GM23338 (cell line): Measurements from ENCODE around the gene HHATL. TPM values are rescaled to one million over a fixed set of nuclear protein-coding genes. Genes with fewer than 3 reads are reported as not detected.

Experiments used
- ATAC-seq: fragments of 200-7000 bp; cut with Tn5 transposase; 3 replicates; pipeline ENCODE4 v1.9.1; 2020
- DNase-seq: peaks from one replicate; pipeline ENCODE4 v3.0.0-alpha.2; 2015; ENCODE audit warnings: low spot score
- H2AFZ ChIP-seq: fragments of 200-600 bp; sonication (generic); 2 replicates; pipeline ENCODE4 v1.8.0; 2016; ENCODE audit warnings: antibody characterized with exemption, mild to moderate bottlenecking, moderate library complexity
- H3F3A ChIP-seq: fragments of 200-600 bp; sonication (generic); replicated peaks from 2 replicates; pipeline ENCODE4 v1.8.0; 2017; ENCODE audit warnings: antibody characterized with exemption, mixed run types, low read depth
- H3K27ac ChIP-seq: fragments of 200-600 bp; sonication (generic); 2 replicates; pipeline ENCODE4 v1.6.1; 2016; ENCODE audit warnings: low read depth
- H3K27me3 ChIP-seq: fragments of 200-600 bp; sonication (generic); 2 replicates; pipeline ENCODE4 v1.8.0; 2016; ENCODE audit warnings: mild to moderate bottlenecking, mixed run types, moderate library complexity; ENCODE audit not compliant: insufficient read depth
- H3K36me3 ChIP-seq: fragments of 200-600 bp; sonication (generic); 2 replicates; pipeline ENCODE4 v1.8.0; 2016; ENCODE audit warnings: mild to moderate bottlenecking; ENCODE audit not compliant: insufficient read depth
- H3K4me1 ChIP-seq: fragments of 200-600 bp; sonication (generic); 2 replicates; pipeline ENCODE4 v1.8.0; 2016; ENCODE audit warnings: mild to moderate bottlenecking, moderate library complexity; ENCODE audit not compliant: insufficient read depth
- H3K4me2 ChIP-seq: fragments of 200-600 bp; sonication (generic); 2 replicates; pipeline ENCODE4 v1.7.1; 2017; ENCODE audit warnings: mixed run types
- H3K4me3 ChIP-seq: fragments of 200-600 bp; sonication (generic); 2 replicates; pipeline ENCODE4 v1.6.1; 2016; ENCODE audit warnings: mixed run types
- H3K79me2 ChIP-seq: fragments of 200-600 bp; sonication (generic); replicated peaks from 2 replicates; pipeline ENCODE4 v1.8.0; 2017; ENCODE audit warnings: mild to moderate bottlenecking; ENCODE audit not compliant: insufficient read depth
- H3K9me2 ChIP-seq: fragments of 200-600 bp; sonication (generic); 2 replicates; pipeline ENCODE4 v1.8.0; 2017; ENCODE audit not compliant: insufficient read depth
- H4K20me1 ChIP-seq: fragments of 200-600 bp; sonication (generic); replicated peaks from 2 replicates; pipeline ENCODE4 v1.8.0; 2017; ENCODE audit warnings: mild to moderate bottlenecking; ENCODE audit not compliant: insufficient read depth
- H3K27ac Mint-ChIP-seq: 2 replicates; pipeline ENCODE4 v1.8.0; 2020; ENCODE audit warnings: inconsistent platforms, mild to moderate bottlenecking, moderate library complexity, mixed read lengths
- H3K27me3 Mint-ChIP-seq: 3 replicates; pipeline ENCODE4 v1.8.0; 2022; ENCODE audit warnings: low read depth, mild to moderate bottlenecking, moderate library complexity, mixed read lengths, inconsistent platforms; ENCODE audit not compliant: insufficient read depth, poor library complexity
- H3K36me3 Mint-ChIP-seq: 3 replicates; pipeline ENCODE4 v1.8.0; 2021; ENCODE audit warnings: low read depth, mild to moderate bottlenecking, inconsistent platforms, moderate library complexity, mixed read lengths
- H3K4me1 Mint-ChIP-seq: 3 replicates; pipeline ENCODE4 v1.8.0; 2020; ENCODE audit warnings: mild to moderate bottlenecking, inconsistent platforms, mixed read lengths
- H3K4me3 Mint-ChIP-seq: 3 replicates; pipeline ENCODE4 v1.8.0; 2021; ENCODE audit warnings: moderate library complexity, mild to moderate bottlenecking, inconsistent platforms, mixed read lengths
- H3K9me3 Mint-ChIP-seq: 3 replicates; pipeline ENCODE4 v1.8.0; 2020; ENCODE audit warnings: moderate library complexity, mild to moderate bottlenecking, inconsistent platforms, mixed read lengths
- EZH2 ChIP-seq: fragments of 200-600 bp; sonication (generic); IDR thresholded peaks from one replicate; pipeline ENCODE4 v1.8.0; 2017; ENCODE audit warnings: antibody characterized with exemption, mild to moderate bottlenecking, low read depth; ENCODE audit not compliant: unreplicated experiment
- JUNB ChIP-seq: IDR thresholded peaks from one replicate; pipeline ENCODE4 v1.6.1; 2016; ENCODE audit warnings: antibody characterized with exemption; ENCODE audit not compliant: unreplicated experiment
- STAT1 ChIP-seq: IDR thresholded peaks from one replicate; pipeline ENCODE4 v1.6.1; 2016; ENCODE audit warnings: antibody characterized with exemption; ENCODE audit not compliant: unreplicated experiment
- polyA plus RNA-seq: library from polyadenylated mRNA; unstranded; fragments of >200 nt; fragmentation: Nextera tagmentation; extraction: Ambion mirVana; gene quantifications from 2 replicates; pipeline ENCODE4 v1.2.1, GENCODE V29; 2016
- total RNA-seq: library from RNA; depleted of rRNA; stranded (reverse); fragments of >200 nt; shearing (Covaris generic); gene quantifications from 2 replicates; pipeline ENCODE4 v1.2.3, GENCODE V29; 2014
- TF ChIP-seq, protein P1 (sequence below): fragments of 250-450 bp; sonication (Bioruptor Pico); IDR thresholded peaks from 2 replicates; pipeline ENCODE4 v1.5.0; 2020; ENCODE audit warnings: mild to moderate bottlenecking, moderate library complexity

HHATL gene
- total and polyA plus RNA-seq, 2 experiments from 2014 or later: not detected

GRCh38 chr3:42739401-42740158, 37.0 kb upstream of the HHATL start (continued):
- TF ChIP-seq, protein P1, sequence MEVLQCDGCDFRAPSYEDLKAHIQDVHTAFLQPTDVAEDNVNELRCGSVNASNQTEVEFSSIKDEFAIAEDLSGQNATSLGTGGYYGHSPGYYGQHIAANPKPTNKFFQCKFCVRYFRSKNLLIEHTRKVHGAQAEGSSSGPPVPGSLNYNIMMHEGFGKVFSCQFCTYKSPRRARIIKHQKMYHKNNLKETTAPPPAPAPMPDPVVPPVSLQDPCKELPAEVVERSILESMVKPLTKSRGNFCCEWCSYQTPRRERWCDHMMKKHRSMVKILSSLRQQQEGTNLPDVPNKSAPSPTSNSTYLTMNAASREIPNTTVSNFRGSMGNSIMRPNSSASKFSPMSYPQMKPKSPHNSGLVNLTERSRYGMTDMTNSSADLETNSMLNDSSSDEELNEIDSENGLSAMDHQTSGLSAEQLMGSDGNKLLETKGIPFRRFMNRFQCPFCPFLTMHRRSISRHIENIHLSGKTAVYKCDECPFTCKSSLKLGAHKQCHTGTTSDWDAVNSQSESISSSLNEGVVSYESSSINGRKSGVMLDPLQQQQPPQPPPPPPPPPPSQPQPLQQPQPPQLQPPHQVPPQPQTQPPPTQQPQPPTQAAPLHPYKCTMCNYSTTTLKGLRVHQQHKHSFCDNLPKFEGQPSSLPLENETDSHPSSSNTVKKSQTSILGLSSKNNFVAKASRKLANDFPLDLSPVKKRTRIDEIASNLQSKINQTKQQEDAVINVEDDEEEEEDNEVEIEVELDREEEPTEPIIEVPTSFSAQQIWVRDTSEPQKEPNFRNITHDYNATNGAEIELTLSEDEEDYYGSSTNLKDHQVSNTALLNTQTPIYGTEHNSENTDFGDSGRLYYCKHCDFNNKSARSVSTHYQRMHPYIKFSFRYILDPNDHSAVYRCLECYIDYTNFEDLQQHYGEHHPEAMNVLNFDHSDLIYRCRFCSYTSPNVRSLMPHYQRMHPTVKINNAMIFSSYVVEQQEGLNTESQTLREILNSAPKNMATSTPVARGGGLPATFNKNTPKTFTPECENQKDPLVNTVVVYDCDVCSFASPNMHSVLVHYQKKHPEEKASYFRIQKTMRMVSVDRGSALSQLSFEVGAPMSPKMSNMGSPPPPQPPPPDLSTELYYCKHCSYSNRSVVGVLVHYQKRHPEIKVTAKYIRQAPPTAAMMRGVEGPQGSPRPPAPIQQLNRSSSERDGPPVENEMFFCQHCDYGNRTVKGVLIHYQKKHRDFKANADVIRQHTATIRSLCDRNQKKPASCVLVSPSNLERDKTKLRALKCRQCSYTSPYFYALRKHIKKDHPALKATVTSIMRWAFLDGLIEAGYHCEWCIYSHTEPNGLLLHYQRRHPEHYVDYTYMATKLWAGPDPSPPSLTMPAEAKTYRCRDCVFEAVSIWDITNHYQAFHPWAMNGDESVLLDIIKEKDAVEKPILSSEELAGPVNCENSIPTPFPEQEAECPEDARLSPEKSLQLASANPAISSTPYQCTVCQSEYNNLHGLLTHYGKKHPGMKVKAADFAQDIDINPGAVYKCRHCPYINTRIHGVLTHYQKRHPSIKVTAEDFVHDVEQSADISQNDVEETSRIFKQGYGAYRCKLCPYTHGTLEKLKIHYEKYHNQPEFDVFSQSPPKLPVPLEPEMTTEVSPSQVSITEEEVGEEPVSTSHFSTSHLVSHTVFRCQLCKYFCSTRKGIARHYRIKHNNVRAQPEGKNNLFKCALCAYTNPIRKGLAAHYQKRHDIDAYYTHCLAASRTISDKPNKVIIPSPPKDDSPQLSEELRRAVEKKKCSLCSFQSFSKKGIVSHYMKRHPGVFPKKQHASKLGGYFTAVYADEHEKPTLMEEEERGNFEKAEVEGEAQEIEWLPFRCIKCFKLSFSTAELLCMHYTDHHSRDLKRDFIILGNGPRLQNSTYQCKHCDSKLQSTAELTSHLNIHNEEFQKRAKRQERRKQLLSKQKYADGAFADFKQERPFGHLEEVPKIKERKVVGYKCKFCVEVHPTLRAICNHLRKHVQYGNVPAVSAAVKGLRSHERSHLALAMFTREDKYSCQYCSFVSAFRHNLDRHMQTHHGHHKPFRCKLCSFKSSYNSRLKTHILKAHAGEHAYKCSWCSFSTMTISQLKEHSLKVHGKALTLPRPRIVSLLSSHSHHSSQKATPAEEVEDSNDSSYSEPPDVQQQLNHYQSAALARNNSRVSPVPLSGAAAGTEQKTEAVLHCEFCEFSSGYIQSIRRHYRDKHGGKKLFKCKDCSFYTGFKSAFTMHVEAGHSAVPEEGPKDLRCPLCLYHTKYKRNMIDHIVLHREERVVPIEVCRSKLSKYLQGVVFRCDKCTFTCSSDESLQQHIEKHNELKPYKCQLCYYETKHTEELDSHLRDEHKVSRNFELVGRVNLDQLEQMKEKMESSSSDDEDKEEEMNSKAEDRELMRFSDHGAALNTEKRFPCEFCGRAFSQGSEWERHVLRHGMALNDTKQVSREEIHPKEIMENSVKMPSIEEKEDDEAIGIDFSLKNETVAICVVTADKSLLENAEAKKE (CRISPR knock-in tag): no peak

- Mint-ChIP-seq H3K9me3 (peaks cover 6% of the 10 kb centered on the region; the same call in 1 of the 3 replicates), H3K4me3 (no peak overlapping the region), H3K36me3 (no peaks in the 10 kb centered on the region), H3K4me1 (peaks cover 34% of the 10 kb centered on the region), H3K27me3 (peaks cover 12% of the 10 kb centered on the region), H3K27ac (no peak overlapping the region)
- H4K20me1 ChIP-seq: no peaks in the 10 kb centered on the region
- TF ChIP-seq STAT1 (no peak), JUNB (no peak), EZH2 (no peak)
- no peaks in the 10 kb centered on the region for H3K36me3 ChIP-seq
- no peak overlapping the region for H3K27ac ChIP-seq
- H3K9me2 ChIP-seq: peaks cover 5% of the 10 kb centered on the region; the same call in 1 of the 2 replicates
- no peak overlapping the region for H2AFZ ChIP-seq
- no peaks in the 10 kb centered on the region for H3K79me2 ChIP-seq
- DNase-seq (no peak), ATAC-seq (no peak)
- no peak overlapping the region for H3K4me2 ChIP-seq
- H3F3A ChIP-seq: no peaks in the 10 kb centered on the region
- no peaks in the 10 kb centered on the region for H3K27me3 ChIP-seq
- H3K4me3 ChIP-seq: no peak overlapping the region
- H3K4me1 ChIP-seq: peaks cover 15% of the 10 kb centered on the region
Measured at GRCh38 chr3:42736531-42736930, 33.9 kb upstream of the HHATL start.
